GM12864 (cell line): ENCODE measurements around the gene SNX6.
"Not testable (repeated sequence)": the region's sequence is repeated elsewhere in the genome, so short reads cannot be mapped to it uniquely, and the experiment has no call there.

Experiments
- DNase-seq: peaks from one replicate; pipeline ENCODE4 v3.0.0-alpha.2; 2011; ENCODE audit warnings: low read depth
- H3K4me3 ChIP-seq: 2 replicates; pipeline ENCODE4 v1.5.1; 2011; ENCODE audit warnings: mild to moderate bottlenecking, low read depth, low read length, control low read depth
- CTCF ChIP-seq: IDR thresholded peaks from 2 replicates; pipeline ENCODE4 v1.5.1; 2011; ENCODE audit warnings: low read depth, mild to moderate bottlenecking, moderate library complexity, low read length, control low read depth, inconsistent platforms; ENCODE audit errors: missing control alignments

The SNX6 gene

DNA sequence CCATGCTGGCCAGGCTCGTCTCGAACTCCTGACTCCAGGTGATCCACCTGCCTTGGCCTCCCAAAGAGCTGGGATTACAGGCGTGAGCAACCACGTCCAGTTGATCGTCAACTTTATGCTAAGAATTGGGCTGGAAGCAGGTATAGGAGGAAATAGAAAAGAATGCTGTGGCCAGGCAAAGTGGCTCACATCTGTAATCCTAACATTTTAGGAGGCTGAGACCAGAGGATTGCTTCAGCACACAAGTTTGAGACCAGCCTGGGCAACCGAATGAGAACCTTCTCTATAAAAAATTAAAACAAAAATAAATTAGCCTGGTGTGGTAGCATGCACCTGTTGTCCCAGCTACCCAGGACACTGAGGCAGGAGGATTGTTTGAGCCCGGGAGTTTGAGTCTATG lies 37.1 kb upstream of the SNX6 start:
- H3K4me3 ChIP-seq, result no peak overlapping the region
- no peak for TF ChIP-seq CTCF
- DNase-seq, result no peak

DNA sequence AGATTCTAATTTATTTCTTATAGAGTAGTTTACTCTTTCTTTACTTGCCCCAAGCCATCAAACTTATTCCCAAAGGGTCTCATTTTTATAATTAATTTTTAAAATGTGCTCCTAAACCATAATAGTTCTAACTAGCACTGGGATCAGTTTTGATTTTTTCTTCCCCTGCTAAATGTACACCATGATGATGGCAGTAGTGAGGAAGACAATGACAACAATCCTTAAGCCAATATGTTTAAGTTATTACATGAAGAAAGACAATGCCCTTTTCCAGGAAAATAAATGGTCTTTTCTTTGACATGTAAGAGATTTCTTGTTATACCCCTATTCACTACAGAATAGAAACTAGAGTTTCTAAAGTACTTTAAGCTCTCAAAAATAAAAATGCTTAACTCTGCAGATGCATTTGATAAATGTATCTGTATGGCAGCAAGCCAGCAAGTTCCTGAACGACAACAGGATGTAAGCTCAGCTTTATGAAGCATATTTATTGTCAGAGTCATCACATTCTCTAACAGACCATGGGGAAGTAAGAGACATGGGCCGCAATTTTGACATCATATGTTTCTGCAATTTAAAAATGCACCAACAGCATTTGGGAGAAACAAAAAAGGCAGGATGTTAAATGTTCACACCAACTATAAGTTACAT lies 36.0 kb upstream of the SNX6 start:
- no peak for TF ChIP-seq CTCF
- H3K4me3 ChIP-seq, result no peak overlapping the region
- DNase-seq, result no peak

- no peak for DNase-seq
- TF ChIP-seq CTCF, result no peak
- no peak overlapping the region for H3K4me3 ChIP-seq
Observed at GRCh38 chr14:34662561-34663088, 32.7 kb upstream of the SNX6 start.

DNA sequence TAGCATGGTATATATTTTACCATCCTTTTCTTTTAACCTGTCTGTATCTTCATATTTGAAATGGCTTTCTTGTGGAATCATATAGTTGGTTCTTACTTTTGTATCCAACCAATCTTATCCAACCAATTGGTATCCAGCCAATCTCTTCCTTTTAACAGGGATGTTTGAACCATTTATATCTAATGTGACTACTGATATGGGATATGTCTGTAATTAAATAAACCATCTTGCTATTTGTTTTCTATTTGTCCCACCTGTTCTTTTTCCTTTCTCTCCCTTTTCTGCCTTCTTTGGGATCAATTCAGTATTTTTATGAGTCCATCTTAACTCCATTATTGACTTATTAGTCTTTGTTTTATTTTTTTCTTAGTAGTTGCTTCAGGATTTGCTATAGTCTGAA lies 30.8 kb upstream of the SNX6 start:
- no peak overlapping the region for H3K4me3 ChIP-seq
- no peak for TF ChIP-seq CTCF
- DNase-seq, result no peak

GRCh38 chr14:34655959-34656358 lies 26.0 kb upstream of the SNX6 start:
- TF ChIP-seq CTCF, result no peak
- DNase-seq, result no peak
- H3K4me3 ChIP-seq, result no peak overlapping the region

DNA sequence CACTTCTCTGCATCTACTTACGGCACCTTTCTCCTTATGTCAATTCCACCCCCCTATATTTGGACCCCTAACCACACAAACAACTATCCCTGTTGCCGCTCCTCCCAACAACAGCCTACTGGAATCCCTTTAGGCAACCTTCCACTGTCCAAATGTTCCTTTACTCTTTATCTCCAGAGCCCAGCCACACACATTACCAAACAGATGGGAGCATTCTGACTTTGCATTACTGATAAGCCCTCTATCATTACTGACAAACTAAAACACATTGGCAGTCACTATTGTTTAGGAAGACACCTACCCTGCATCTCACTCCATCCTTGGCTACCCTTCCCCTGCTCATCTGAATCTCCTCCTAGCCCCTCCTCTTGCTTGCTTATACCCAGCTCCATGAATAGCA lies 23.1 kb upstream of the SNX6 start:
- not testable (repeated sequence) for H3K4me3 ChIP-seq, DNase-seq

- H3K4me3 ChIP-seq, DNase-seq: not testable (repeated sequence)
Observed at GRCh38 chr14:34652348-34652747, 22.4 kb upstream of the SNX6 start.

GRCh38 chr14:34650786-34651584 lies 21.0 kb upstream of the SNX6 start:
- no peak for TF ChIP-seq CTCF
- no peak for DNase-seq
- H3K4me3 ChIP-seq, result no peak overlapping the region

GRCh38 chr14:34650006-34650405 lies 20.1 kb upstream of the SNX6 start:
- H3K4me3 ChIP-seq, DNase-seq: not testable (repeated sequence)
